NCI-H146 treated with DMSO at 0.1 percent for 48 hours (cell line): ENCODE results near the gene ZC3H12A.

Source experiments
- DNase-seq: peaks from one replicate; lab custom pipeline; 2025; ENCODE audit not compliant: unreplicated experiment; lab: John Stamatoyannopoulos, UW

ZC3H12A gene

GRCh38 chr1:37478451-37478881, 4.1 kb downstream of the ZC3H12A start:
- DNase-seq: no peak

GRCh38 chr1:37478890-37479254, 4.5 kb downstream of the ZC3H12A start:
- DNase-seq: no peak

- no peak for DNase-seq
Observed at GRCh38 chr1:37479255-37480124, 5.1 kb downstream of the ZC3H12A start.

- no peak for DNase-seq
Observed at GRCh38 chr1:37480125-37480466, 5.7 kb downstream of the ZC3H12A start.

GRCh38 chr1:37480581-37481288, 6.4 kb downstream of the ZC3H12A start:
- no peak for DNase-seq

- DNase-seq: no peak
Observed at GRCh38 chr1:37481289-37482003, 7.1 kb downstream of the ZC3H12A start.

- no peak for DNase-seq
Observed at GRCh38 chr1:37482004-37482785, 7.8 kb downstream of the ZC3H12A start.

GRCh38 chr1:37482796-37483744, 8.7 kb downstream of the ZC3H12A start:
- DNase-seq: no peak

GRCh38 chr1:37483785-37484184, 9.4 kb downstream of the ZC3H12A start:
- no peak for DNase-seq

- DNase-seq: no peak
Observed at GRCh38 chr1:37484325-37485051, 10.1 kb downstream of the ZC3H12A start.

- DNase-seq: no peak
Observed at GRCh38 chr1:37485902-37486679, 11.7 kb downstream of the ZC3H12A start.

GRCh38 chr1:37486680-37487618, 12.6 kb downstream of the ZC3H12A start:
- DNase-seq: no peak

- no peak for DNase-seq
Observed at GRCh38 chr1:37487619-37487984, 13.2 kb downstream of the ZC3H12A start.

GRCh38 chr1:37493336-37494098, 19.1 kb downstream of the ZC3H12A start:
- no peak for DNase-seq

GRCh38 chr1:37495875-37496274, 21.5 kb downstream of the ZC3H12A start:
- DNase-seq: no peak

GRCh38 chr1:37497832-37498231, 23.5 kb downstream of the ZC3H12A start:
- DNase-seq: peak; percentile 63
